Aortic smooth muscle cell (primary cell): Measurements from ENCODE around the gene BLNK. TPM values are rescaled to one million over a fixed set of nuclear protein-coding genes. Genes with fewer than 3 reads are reported as not detected.

ENCODE experiments used
- total RNA-seq: library from RNA; depleted of rRNA; stranded (reverse); fragments of >200 nt; gene quantifications from 2 replicates; pipeline ENCODE4 v1.2.3, GENCODE V29; 2014

Gene BLNK
- total RNA-seq, result not detected in 2 replicates

GRCh38 chr10:96271016-96271815 lies at the start of gene BLNK:
Gene BLNK (minus strand): TSS chr10:96271569. CDS start chr10:96271398, 171 bp downstream.

DNA sequence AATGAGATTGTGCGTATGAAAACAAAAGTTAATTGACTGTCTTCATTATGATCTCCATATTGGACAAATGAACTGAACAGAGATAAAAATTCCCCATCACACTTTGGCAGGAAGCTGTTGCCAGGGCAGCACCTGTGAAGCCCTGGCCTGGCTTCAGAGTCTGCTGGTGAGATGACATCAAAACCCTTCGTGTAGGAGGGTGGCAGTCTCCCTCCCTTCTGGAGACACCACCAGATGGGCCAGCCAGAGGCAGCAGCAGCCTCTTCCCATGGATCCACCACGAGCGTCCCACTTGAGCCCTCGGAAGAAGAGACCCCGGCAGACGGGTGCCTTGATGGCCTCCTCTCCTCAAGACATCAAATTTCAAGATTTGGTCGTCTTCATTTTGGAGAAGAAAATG lies 32.9 kb upstream of the BLNK start, which contains the start of gene DNTT:
DNTT (plus strand) TSS at position 205 of the 400 bp plus-strand sequence; CDS start at position 269, 64 bp downstream.

Other genes with a start within 250 kb of the BLNK start
- gene CCNJ, start 228.0 kb downstream of the BLNK start, total RNA-seq, result 3.2 and 3.8 TPM in 2 replicates
- 10.2 and 13.1 TPM in 2 replicates for gene ZNF518A, start 141.3 kb downstream of the BLNK start, total RNA-seq
- gene DNTT, start 32.9 kb upstream of the BLNK start, total RNA-seq, result not detected in 2 replicates
- gene OPALIN, start 87.4 kb upstream of the BLNK start, total RNA-seq, result not detected in 2 replicates
- under 0.01 and 0.06 TPM in 2 replicates for gene TLL2, start 242.4 kb upstream of the BLNK start, total RNA-seq